RWPE1 (cell line): ENCODE data around the gene CTXND1.

Experiments used
- CTCF ChIA-PET: fragments of 350-600 bp; sonication (Branson Sonifier 250); formaldehyde crosslinking; extraction: SDS; loops from one replicate; lab custom pipeline; 2021; lab: Yijun Ruan, JAX
- POLR2A ChIA-PET: fragments of 400-600 bp; formaldehyde crosslinking; extraction: SDS; loops from one replicate; lab custom pipeline; 2020; ENCODE audit warnings: antibody characterized with exemption; ENCODE audit not compliant: low non-redundant PET; lab: Yijun Ruan, JAX
- DNase-seq: peaks from one replicate; pipeline ENCODE4 v3.0.0; 2012; ENCODE audit warnings: low spot score
- H3K27ac ChIP-seq: fragments of 450-650 bp; 2 replicates; pipeline ENCODE4 v1.5.1; 2017
- CTCF ChIP-seq: fragments of 450-650 bp; conservative IDR thresholded peaks from 2 replicates; pipeline ENCODE4 v1.5.1; 2017; ENCODE audit warnings: low read depth, mild to moderate bottlenecking

CTXND1 gene

GRCh38 chr15:80286055-80286454, 34.0 kb upstream of the CTXND1 start:
- CTCF ChIA-PET: no interaction called here
- TF ChIP-seq CTCF: no peak
- H3K27ac ChIP-seq: no peak overlapping the region
- no peak for DNase-seq
- POLR2A ChIA-PET: no interaction called here

GRCh38 chr15:80285379-80285778, 33.4 kb upstream of the CTXND1 start:
- no peak for DNase-seq
- CTCF ChIA-PET: interaction anchor here (0.6 kb wide), 1 partner anchor 93 kb away, joined by 3 read pairs; no protein-coding TSS in a partner anchor

GRCh38 chr15:80283531-80283930, 31.5 kb upstream of the CTXND1 start:
- DNase-seq: no peak
- H3K27ac ChIP-seq: no peak overlapping the region
- no peak for TF ChIP-seq CTCF
- ChIA-PET POLR2A (no interaction called here), CTCF (no interaction called here)

More at GRCh38 chr15:80285379-80285778, 33.4 kb upstream of the CTXND1 start:
- no peak overlapping the region for H3K27ac ChIP-seq
- POLR2A ChIA-PET: no interaction called here
- TF ChIP-seq CTCF: no peak

- no peak for DNase-seq
- TF ChIP-seq CTCF: no peak
- ChIA-PET CTCF (no interaction called here), POLR2A (no interaction called here)
- H3K27ac ChIP-seq: no peak overlapping the region
Measured at GRCh38 chr15:80277147-80277546, 25.1 kb upstream of the CTXND1 start.

GRCh38 chr15:80275961-80276360, 23.9 kb upstream of the CTXND1 start:
- TF ChIP-seq CTCF: no peak
- POLR2A ChIA-PET: no interaction called here
- CTCF ChIA-PET: interaction anchor here (0.7 kb wide), 1 partner anchor 18 kb away, joined by 3 read pairs; no protein-coding TSS in a partner anchor
- no peak overlapping the region for H3K27ac ChIP-seq
- DNase-seq: peak; percentile 70

- ChIA-PET POLR2A (no interaction called here), CTCF (interaction anchor here (0.7 kb wide), 1 partner anchor 195 kb away, joined by 6 read pairs; no protein-coding TSS in a partner anchor)
- H3K27ac ChIP-seq: no peak overlapping the region
- TF ChIP-seq CTCF: no peak
- DNase-seq: no peak
Measured at GRCh38 chr15:80274996-80275395, 23.0 kb upstream of the CTXND1 start.

- POLR2A ChIA-PET: no interaction called here
- no peak overlapping the region for H3K27ac ChIP-seq
- CTCF ChIA-PET: no interaction called here
- no peak for TF ChIP-seq CTCF
- no peak for DNase-seq
Measured at GRCh38 chr15:80274554-80274953, 22.5 kb upstream of the CTXND1 start.
